SK-N-SH (cell line): ENCODE results near the gene MAGEA11. TPM values are rescaled to one million over a fixed set of nuclear protein-coding genes. Genes with fewer than 3 reads are reported as not detected.

Experiments
- CTCF ChIA-PET: fragments of 300-600, 350-600 bp; formaldehyde crosslinking; extraction: SDS; loops from one replicate; lab custom pipeline; 2021; lab: Yijun Ruan, JAX
- POLR2A ChIA-PET: fragments of 350-600 bp; sonication (Branson Sonifier 250); formaldehyde crosslinking; extraction: SDS; loops from one replicate; lab custom pipeline; 2020; ENCODE audit warnings: antibody characterized with exemption, inconsistent platforms; lab: Yijun Ruan, JAX
- DNase-seq: peaks from one replicate; pipeline ENCODE4 v3.0.0; 2012
- H2AFZ ChIP-seq: fragments of 200-600 bp; sonication (generic); 2 replicates; pipeline ENCODE4 v1.8.1; 2016; ENCODE audit warnings: antibody characterized with exemption, mild to moderate bottlenecking, low read depth
- H3F3A ChIP-seq: fragments of 200-600 bp; sonication (generic); replicated peaks from 2 replicates; pipeline ENCODE3; 2016; ENCODE audit warnings: antibody characterized with exemption, mild to moderate bottlenecking; ENCODE audit not compliant: insufficient read depth
- H3K27ac ChIP-seq, 2 experiments: fragments of 200-500 bp in 1 of 2; fragments of 200-600 bp in 1 of 2; sonication (Bioruptor generic) in 1 of 2; sonication (generic), shearing (Covaris generic) in 1 of 2; 2 replicates each; pipeline versions ENCODE4 v1.5.1 to v1.6.1; 2014 to 2016; ENCODE audit warnings: low read depth in 2 of 2, inconsistent platforms in 1 of 2, low read length in 1 of 2, mild to moderate bottlenecking in 1 of 2, mixed read lengths in 1 of 2
- H3K27me3 ChIP-seq: fragments of 200-600 bp; sonication (generic), shearing (Covaris generic); 2 replicates; pipeline ENCODE4 v1.6.1; 2016; ENCODE audit warnings: mixed run types; ENCODE audit not compliant: insufficient read depth
- H3K36me3 ChIP-seq, 2 experiments: fragments of 200-500 bp in 1 of 2; fragments of 200-600 bp in 1 of 2; sonication (Bioruptor generic) in 1 of 2; sonication (generic) in 1 of 2; replicated peaks in 1 of 2; 2 replicates each; pipeline versions ENCODE3 to v1.5.1; 2014 to 2016; ENCODE audit warnings: low read length in 1 of 2, mild to moderate bottlenecking in 1 of 2; ENCODE audit not compliant: insufficient read depth in 2 of 2, control insufficient read depth in 1 of 2
- H3K4me1 ChIP-seq, 2 experiments: fragments of 200-500 bp in 1 of 2; fragments of 200-600 bp in 1 of 2; sonication (Bioruptor generic) in 1 of 2; sonication (generic), shearing (Covaris generic) in 1 of 2; 2 replicates each; pipeline versions ENCODE4 v1.5.1 to v1.6.1; 2014 to 2016; ENCODE audit warnings: low read depth in 1 of 2, low read length in 1 of 2, mixed run types in 1 of 2; ENCODE audit not compliant: insufficient read depth in 2 of 2, control insufficient read depth in 1 of 2
- H3K4me2 ChIP-seq: fragments of 200-600 bp; sonication (generic), shearing (Covaris generic); 2 replicates; pipeline ENCODE4 v1.6.1; 2017; ENCODE audit warnings: mixed run types
- H3K4me3 ChIP-seq, 2 experiments: fragments of 200-500 bp in 1 of 2; fragments of 200-600 bp in 1 of 2; sonication (Bioruptor generic) in 1 of 2; sonication (generic), shearing (Covaris generic) in 1 of 2; 2 replicates each; pipeline versions ENCODE4 v1.5.1 to v1.8.1; 2014 to 2016; ENCODE audit warnings: low read depth in 2 of 2, inconsistent platforms in 1 of 2, low read length in 1 of 2, mild to moderate bottlenecking in 1 of 2, mixed read lengths in 1 of 2, moderate library complexity in 1 of 2
- H3K79me2 ChIP-seq: fragments of 200-600 bp; sonication (generic); 2 replicates; pipeline ENCODE4 v1.8.1; 2017; ENCODE audit warnings: mild to moderate bottlenecking; ENCODE audit not compliant: insufficient read depth
- H3K9ac ChIP-seq: fragments of 200-600 bp; sonication (generic); 2 replicates; pipeline ENCODE4 v1.6.1; 2017; ENCODE audit warnings: mixed run types
- H3K9me2 ChIP-seq: fragments of 200-600 bp; sonication (generic); 2 replicates; pipeline ENCODE4 v1.6.1; 2017; ENCODE audit warnings: mixed run types
- H3K9me3 ChIP-seq: fragments of 200-600 bp; sonication (generic); 2 replicates; pipeline ENCODE4 v1.6.1; 2017; ENCODE audit warnings: mixed run types, mild to moderate bottlenecking, moderate library complexity
- H4K20me1 ChIP-seq: fragments of 200-600 bp; sonication (generic); 2 replicates; pipeline ENCODE4 v1.6.1; 2017; ENCODE audit warnings: mild to moderate bottlenecking, mixed run types; ENCODE audit not compliant: insufficient read depth
- FOXM1 ChIP-seq: IDR thresholded peaks from 2 replicates; pipeline ENCODE4 v1.4.0; 2012; ENCODE audit warnings: low read depth, mild to moderate bottlenecking
- MEF2A ChIP-seq: IDR thresholded peaks from 2 replicates; pipeline ENCODE4 v1.4.0; 2012; ENCODE audit warnings: low read depth, borderline replicate concordance
- MXI1 ChIP-seq: IDR thresholded peaks from 2 replicates; pipeline ENCODE4 v1.6.1; 2012; ENCODE audit warnings: mild to moderate bottlenecking, low read depth, low read length, improper control_type of control experiment
- POLR2AphosphoS5 ChIP-seq: IDR thresholded peaks from 2 replicates; pipeline ENCODE4 v1.6.1; 2012; ENCODE audit warnings: low read depth, low read length
- RAD21 ChIP-seq: IDR thresholded peaks from 2 replicates; pipeline ENCODE4 v1.6.1; 2012; ENCODE audit warnings: mild to moderate bottlenecking, low read length
- SIN3A ChIP-seq: IDR thresholded peaks from 2 replicates; pipeline ENCODE4 v1.6.1; 2012; ENCODE audit warnings: low read depth, mild to moderate bottlenecking, low read length, moderate library complexity, borderline replicate concordance
- WGBS: methylation state at CpG from one replicate; pipeline ENCODE4 v1.1.6; 2017; ENCODE audit warnings: low lambda C conversion rate; 5-methylcytosine and 5-hydroxymethylcytosine counted together
- polyA plus RNA-seq, 3 experiments: library from polyadenylated mRNA; depleted of rRNA; stranded (reverse); fragments of >200 nt; gene quantifications; 2 replicates each; pipeline ENCODE4 v1.2.3, GENCODE V29; 2012
- TF ChIP-seq, protein P1 (sequence below): IDR thresholded peaks from 2 replicates; pipeline ENCODE4 v1.4.0; 2012; ENCODE audit warnings: low read depth, borderline replicate concordance
- TF ChIP-seq, protein P2 (sequence below): fragments of 150-350 bp; IDR thresholded peaks from 2 replicates; pipeline ENCODE4 v1.6.1; 2016; ENCODE audit warnings: mild to moderate bottlenecking, low read depth, low read length
- TF ChIP-seq, protein P3 (sequence below): IDR thresholded peaks from 2 replicates; pipeline ENCODE4; 2012

The MAGEA11 gene
- polyA plus RNA-seq, 1 of the 3 experiments (the other 2 are of a cell fraction): 0.03 TPM

DNA sequence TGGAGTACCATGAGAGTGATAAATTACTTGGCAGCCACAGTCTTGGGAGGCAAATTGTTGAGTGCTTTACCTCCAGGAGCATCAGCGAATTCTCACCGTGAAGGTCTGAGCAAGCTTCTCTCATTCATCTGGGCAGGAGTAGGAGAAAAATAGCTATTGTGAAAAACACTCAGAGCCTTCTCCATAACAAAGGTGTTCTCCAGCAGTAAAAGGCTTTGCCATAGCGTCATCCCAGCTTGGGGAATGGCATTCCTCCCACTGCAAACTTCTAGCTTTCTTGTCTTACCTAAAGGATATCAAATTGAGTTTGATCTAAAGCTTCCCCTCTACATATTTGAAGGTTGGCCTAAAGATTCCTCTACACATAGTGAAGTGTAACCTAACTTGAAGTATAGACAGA, 29.8 kb upstream of the MAGEA11 start:
- H3K4me2 ChIP-seq: no peak overlapping the region
- no peak overlapping the region for H2AFZ ChIP-seq
- no peaks in the 10 kb centered on the region for H3F3A ChIP-seq
- no peak overlapping the region for H3K4me3 ChIP-seq
- TF ChIP-seq MXI1: no peak
- TF ChIP-seq POLR2AphosphoS5: no peak
- TF ChIP-seq SIN3A: no peak
- no peak for TF ChIP-seq RAD21
- H3K9me3 ChIP-seq: no peaks in the 10 kb centered on the region
- H3K9me2 ChIP-seq: no peaks in the 10 kb centered on the region
- no peak for DNase-seq
- H3K9ac ChIP-seq: no peak overlapping the region
- H3K27ac ChIP-seq: no peak overlapping the region
- no peaks in the 10 kb centered on the region for H4K20me1 ChIP-seq
- H3K79me2 ChIP-seq: no peaks in the 10 kb centered on the region
- no peaks in the 10 kb centered on the region for H3K4me1 ChIP-seq
- H3K27me3 ChIP-seq: peaks cover 10% of the 10 kb centered on the region; the same call in 1 of the 2 replicates
- 9% methylated on average over 3 of the region's 3 CpGs for WGBS
- no peaks in the 10 kb centered on the region for H3K36me3 ChIP-seq
- POLR2A ChIA-PET: no interaction called here
- CTCF ChIA-PET: no interaction called here

DNA sequence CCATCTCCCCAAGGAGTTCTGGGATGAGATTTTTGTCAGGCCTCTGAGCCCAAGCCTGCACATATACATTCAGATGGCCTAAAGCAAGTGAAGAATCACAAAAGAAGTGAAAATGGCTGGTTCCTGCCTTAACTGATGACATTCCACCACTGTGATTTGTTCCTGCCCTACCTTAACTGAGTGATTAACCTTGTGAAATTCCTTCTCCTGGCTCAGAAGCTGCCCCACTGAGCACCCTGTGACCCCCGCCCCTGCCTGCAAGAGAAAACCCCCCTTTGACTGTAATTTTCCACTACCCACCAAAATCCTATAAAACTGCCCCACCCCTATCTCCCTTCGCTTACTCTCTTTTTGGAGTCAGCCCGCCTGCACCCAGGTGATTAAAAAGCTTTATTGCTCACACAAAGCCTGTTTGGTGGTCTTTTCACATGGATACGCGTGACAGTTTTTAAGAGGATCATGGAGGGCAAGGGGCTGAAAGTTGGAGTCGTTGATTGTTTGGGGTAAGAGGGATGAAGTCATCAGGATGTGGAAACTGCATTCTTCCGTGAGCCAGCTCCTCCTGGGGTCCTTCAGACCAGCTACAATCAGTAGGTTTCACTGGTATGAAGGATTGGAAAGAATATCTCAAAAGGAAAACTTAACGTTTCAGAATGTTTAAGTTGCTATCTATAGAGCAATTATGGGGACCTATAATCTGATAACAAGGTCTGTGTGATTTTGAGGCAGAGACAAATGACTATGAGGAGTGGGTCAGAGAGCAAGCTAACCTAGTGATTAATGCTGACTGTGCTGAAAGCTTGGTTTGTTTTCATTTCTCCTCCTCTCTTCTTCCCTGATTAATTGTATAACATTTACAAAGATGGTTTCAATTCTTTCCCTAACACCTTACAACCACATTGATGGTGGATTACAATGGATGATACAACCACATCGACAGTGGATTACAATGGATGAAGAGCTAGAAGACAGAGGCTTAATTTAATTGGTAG, 28.6 kb upstream of the MAGEA11 start:
- Histone ChIP-seq H3K4me2 (no peak overlapping the region), H3F3A (no peaks in the 10 kb centered on the region), H3K4me3 (no peak overlapping the region), H3K36me3 (no peaks in the 10 kb centered on the region), H3K4me1 (no peaks in the 10 kb centered on the region), H3K9ac (no peak overlapping the region), H3K79me2 (no peaks in the 10 kb centered on the region), H3K9me2 (no peaks in the 10 kb centered on the region), H2AFZ (no peak overlapping the region), H3K9me3 (no peaks in the 10 kb centered on the region), H3K27ac (no peak overlapping the region), H4K20me1 (no peaks in the 10 kb centered on the region), H3K27me3 (peaks cover 10% of the 10 kb centered on the region; the same call in 1 of the 2 replicates)
- no peak for DNase-seq
- 14% methylated on average over 9 of the region's 9 CpGs for WGBS
- TF ChIP-seq, protein P1, sequence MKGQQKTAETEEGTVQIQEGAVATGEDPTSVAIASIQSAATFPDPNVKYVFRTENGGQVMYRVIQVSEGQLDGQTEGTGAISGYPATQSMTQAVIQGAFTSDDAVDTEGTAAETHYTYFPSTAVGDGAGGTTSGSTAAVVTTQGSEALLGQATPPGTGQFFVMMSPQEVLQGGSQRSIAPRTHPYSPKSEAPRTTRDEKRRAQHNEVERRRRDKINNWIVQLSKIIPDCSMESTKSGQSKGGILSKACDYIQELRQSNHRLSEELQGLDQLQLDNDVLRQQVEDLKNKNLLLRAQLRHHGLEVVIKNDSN: no peak
- TF ChIP-seq, protein P2, sequence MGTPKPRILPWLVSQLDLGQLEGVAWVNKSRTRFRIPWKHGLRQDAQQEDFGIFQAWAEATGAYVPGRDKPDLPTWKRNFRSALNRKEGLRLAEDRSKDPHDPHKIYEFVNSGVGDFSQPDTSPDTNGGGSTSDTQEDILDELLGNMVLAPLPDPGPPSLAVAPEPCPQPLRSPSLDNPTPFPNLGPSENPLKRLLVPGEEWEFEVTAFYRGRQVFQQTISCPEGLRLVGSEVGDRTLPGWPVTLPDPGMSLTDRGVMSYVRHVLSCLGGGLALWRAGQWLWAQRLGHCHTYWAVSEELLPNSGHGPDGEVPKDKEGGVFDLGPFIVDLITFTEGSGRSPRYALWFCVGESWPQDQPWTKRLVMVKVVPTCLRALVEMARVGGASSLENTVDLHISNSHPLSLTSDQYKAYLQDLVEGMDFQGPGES: no peak
- TF ChIP-seq, protein P3, sequence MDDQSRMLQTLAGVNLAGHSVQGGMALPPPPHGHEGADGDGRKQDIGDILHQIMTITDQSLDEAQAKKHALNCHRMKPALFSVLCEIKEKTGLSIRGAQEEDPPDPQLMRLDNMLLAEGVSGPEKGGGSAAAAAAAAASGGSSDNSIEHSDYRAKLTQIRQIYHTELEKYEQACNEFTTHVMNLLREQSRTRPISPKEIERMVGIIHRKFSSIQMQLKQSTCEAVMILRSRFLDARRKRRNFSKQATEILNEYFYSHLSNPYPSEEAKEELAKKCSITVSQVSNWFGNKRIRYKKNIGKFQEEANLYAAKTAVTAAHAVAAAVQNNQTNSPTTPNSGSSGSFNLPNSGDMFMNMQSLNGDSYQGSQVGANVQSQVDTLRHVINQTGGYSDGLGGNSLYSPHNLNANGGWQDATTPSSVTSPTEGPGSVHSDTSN: no peak
- TF ChIP-seq FOXM1 (no peak), MEF2A (no peak)
- POLR2A ChIA-PET: interaction anchor here (0.7 kb wide), 1 partner anchor 252 kb away, joined by 3 read pairs; no protein-coding TSS in a partner anchor
- CTCF ChIA-PET: no interaction called here
